HG03060 (cell line): ENCODE data around the gene BRWD1.

Experiments used
- ATAC-seq: cut with Tn5 transposase; IDR thresholded peaks from one replicate; pipeline ENCODE4 v1.9.1; 2021; ENCODE audit warnings: low read depth, moderate number of reproducible peaks; ENCODE audit not compliant: unreplicated experiment

BRWD1 gene

DNA sequence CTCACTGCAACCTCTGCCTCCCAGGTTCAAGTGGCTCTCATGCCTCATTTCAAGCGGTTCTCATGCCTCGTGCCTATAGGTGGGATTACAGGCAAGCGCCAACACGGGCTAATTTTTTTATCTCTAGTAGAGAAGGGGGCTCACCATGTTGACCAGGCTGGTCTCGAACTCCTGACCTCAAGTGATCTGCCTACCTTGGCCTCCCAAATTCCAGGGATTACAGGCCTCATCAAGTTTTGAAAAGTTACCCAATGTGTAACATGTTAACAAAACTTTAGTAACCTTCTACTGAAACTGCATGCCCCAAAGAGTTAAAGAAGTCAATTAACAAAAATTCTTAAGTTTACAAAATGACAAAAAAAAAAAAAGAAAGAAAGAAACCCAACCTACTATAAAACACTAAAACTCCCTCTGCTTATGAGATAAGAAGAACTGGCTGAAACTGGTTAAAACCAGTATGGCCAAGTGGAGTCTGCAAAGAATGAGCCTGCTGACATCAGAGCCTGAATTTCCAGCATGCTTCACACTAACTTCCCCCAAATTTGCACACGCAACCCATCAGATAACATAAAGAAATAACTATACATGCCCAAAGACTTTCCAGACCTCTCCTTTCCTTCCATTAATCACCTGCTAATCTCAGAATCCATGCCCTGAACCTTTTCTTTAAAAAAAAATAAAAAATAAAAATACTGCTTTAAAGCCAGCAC is 104.7 kb downstream of the BRWD1 start:
- ATAC-seq = no peak

DNA sequence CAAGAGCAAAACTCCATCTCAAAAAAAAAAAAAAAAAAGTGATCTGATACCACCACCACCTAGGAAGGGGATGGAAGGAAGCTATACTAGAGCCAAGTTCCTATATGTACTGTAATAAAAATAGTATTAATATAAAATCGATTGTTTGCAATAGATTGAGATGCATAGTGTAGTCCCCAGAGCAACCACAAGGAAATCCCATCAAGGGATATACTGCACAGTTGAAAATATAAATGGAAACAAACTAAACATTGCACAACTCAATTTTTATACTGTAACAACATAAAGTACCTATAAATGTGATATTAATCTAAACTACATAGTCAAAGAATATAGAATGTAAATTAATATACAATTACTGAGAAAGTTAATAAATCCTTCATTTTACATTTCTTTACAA is 109.3 kb downstream of the BRWD1 start:
- ATAC-seq = no peak

- ATAC-seq = no peak
These were observed 114.6 kb downstream of the BRWD1 start for GRCh38 chr21:39198800-39199199.

- no peak for ATAC-seq
These were observed 115.8 kb downstream of the BRWD1 start for GRCh38 chr21:39197448-39198233.

GRCh38 chr21:39196838-39197237 is 116.6 kb downstream of the BRWD1 start:
- ATAC-seq = no peak

DNA sequence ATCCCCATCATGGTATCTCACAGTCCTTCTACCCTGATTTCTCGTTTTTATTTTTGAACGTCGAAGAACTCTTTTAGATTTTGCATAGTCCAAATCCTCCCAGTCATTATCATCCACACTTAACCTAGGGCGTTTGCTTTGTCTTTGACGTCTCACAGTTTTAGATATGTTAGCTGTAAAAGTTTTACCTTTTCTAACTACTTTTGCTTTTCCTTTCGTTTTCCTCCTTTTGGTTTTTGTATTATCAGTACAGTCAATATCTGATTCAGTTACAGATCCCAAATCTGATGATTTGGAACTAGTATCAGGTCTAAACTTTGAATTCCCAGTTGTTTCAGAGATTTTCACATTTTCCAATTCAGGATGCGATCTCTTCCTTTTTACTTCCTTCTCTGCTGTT is 117.1 kb downstream of the BRWD1 start:
- no peak for ATAC-seq

DNA sequence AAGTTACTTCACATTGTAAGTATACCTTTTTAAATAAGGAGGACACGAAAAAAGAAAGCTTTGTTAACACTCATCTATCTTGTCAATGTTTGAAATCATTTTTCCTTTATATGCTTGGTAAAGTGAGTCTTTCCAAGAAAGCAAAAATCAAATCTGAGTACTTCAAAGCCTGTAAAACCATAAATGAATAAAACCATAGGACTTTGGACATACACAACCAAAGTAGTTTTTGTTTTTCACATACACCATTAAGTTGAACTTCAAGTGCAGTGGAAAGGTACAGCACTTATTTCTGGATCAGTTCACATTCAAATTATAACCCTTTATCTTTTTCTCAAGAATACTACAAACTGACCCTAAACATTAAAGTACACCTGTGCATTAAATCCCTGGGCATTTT is 120.1 kb downstream of the BRWD1 start:
- ATAC-seq = no peak

- ATAC-seq = no peak
These were observed 123.4 kb downstream of the BRWD1 start for GRCh38 chr21:39189857-39190604.

DNA sequence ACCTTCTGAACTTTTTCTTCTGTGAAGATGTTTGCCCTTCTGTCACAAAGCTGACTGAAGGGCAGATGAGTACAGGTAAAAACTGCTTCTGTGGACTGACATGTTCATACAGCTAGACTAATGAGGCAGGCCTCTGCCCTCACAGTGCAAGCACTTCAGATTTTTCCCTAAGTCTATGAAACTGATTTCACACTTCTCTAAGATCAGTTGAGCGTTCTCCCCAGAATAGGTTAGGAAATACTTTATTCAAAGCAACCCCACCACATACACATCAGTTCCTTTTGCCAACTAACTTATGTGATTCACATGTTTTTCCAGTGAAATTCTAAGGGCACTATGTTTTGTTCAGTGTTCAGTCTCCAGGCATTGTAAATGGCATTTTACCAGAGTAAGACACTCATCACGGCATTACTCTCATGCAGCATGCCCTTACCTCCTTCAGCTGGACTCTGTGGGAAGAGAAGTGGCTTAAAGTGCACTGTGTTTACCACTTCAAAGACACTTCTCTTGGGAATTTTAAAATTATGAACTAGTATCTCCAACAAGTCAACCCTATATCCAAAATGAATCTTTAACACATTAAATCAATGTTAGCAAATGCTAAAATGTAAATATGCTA is 124.8 kb downstream of the BRWD1 start:
- no peak for ATAC-seq

DNA sequence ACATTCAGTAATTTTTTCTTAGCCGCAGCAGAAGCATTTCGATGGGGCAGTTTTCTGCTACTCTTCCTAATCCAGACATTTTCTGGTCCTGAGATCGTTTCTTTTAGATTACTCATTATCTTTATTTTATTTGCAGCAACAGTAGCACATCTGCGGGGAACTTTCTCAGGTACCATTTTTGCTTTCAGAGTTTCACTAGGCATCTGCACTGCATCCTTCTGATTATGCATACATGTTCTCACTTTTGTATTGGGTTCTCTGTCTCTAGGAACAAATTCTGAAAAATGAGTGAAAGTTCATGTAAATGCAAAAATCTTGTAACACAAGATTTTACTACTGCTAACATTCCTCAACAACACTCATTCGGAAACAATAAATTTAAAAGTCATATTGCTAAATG is 126.3 kb downstream of the BRWD1 start:
- ATAC-seq = no peak

DNA sequence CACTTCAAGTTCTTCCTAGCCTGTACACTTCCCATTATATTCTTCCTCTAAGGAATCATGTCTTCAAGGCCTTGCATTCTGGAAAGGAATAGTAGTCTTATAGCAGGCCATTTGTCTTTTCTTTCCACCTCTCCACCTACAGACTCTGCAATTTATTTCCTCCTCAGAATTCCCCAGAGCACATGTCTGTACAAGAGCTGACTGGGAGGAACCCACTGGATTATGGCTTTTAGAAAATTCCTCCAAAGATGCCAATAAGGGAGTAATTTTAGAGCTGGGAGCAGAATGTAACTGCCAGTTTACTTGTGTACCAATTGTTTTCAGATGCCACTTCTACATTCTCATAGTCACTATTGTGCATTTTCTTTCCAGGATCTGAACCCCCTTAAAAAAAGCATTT is 126.8 kb downstream of the BRWD1 start:
- ATAC-seq = no peak

DNA sequence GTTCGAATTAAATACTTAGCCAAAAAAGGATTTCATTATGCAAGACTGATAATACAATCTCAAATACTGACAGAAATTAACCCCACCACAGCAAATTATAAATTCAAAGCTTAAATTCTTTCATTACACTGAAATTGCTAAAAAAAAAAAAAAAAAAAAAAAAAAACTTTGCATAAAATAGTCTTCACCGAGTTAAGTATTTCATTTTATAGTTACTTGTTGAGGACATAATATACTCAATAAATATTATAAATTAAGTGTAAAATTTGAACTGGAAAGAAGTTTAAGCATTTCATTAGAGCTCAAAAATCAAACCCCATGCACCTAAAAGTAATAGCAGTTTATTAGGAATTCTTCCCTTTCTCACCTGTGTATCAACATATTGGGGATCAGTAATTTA is 128.3 kb downstream of the BRWD1 start:
- no peak for ATAC-seq

- no peak for ATAC-seq
These were observed 129.1 kb downstream of the BRWD1 start for GRCh38 chr21:39184050-39184980.

- peak; percentile 65 for ATAC-seq
These were observed 130.0 kb downstream of the BRWD1 start, which contains the start of gene PSMG1 for GRCh38 chr21:39183272-39184049. Gene PSMG1 (minus strand): TSS chr21:39183451. CDS start chr21:39183385, 66 bp downstream.

DNA sequence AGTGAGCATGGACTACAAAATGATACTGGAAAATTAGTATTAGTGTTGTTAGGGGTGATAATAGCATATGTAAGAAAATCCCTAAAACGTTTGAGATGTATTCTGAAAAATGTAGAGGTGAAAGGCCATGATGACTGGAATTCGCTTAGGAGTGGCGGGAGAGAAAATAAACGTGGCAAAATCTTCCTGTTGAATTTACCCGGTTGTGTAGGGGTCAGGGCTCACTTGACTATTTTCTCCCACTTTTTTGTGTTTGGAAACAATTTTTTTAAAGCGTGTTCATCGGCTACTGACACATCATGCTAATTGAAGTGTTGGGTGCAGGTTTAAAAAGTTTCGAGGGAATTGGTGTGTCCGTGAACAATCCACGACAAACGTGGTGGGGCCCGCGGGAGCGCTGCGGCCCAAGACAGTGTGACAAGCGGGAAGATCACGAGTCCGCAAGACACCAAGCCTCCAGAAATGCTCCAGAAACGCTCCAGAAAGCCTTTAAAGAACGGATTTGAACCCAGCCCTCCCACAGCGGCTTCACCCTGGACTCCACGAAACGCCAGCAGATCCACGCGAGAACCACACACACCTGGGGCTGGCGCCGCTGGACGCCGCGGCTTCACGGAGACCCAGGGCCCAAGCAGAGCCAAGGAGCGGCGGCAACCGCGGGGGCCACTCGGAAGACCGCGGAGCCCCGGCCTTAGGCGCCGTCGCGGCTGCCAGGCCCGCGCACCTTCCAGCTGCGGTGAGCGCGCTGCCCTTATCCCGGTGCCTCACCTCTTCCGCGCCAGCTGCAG is 130.8 kb downstream of the BRWD1 start:
- peak; percentile 17 for ATAC-seq

GRCh38 chr21:39182016-39182415 is 131.4 kb downstream of the BRWD1 start:
- no peak for ATAC-seq

GRCh38 chr21:39181205-39181818 is 132.1 kb downstream of the BRWD1 start:
- no peak for ATAC-seq
